Stomach smooth muscle (tissue), 2 donors: ENCODE measurements around the gene ITGB6.

ENCODE experiments used
- H3K27ac ChIP-seq: one replicate; pipeline ENCODE4 v1.7.0; 2013; ENCODE audit warnings: mild to moderate bottlenecking, low read length, inconsistent platforms
- H3K27me3 ChIP-seq, 2 donors: one replicate each; pipeline ENCODE4 v1.7.0; 2013; ENCODE audit warnings: low read length in 2 of 2; ENCODE audit not compliant: insufficient read depth in 2 of 2, control insufficient read depth in 1 of 2
- H3K36me3 ChIP-seq, 2 donors: one replicate each; pipeline ENCODE4 v1.7.0; 2013; ENCODE audit warnings: low read length in 2 of 2; ENCODE audit not compliant: control insufficient read depth in 2 of 2, insufficient read depth in 2 of 2
- H3K4me1 ChIP-seq: one replicate; pipeline ENCODE4 v1.7.0; 2013; ENCODE audit warnings: low read length; ENCODE audit not compliant: control insufficient read depth, insufficient read depth
- H3K4me3 ChIP-seq, 2 donors: one replicate each; pipeline ENCODE4 v1.7.0; 2013; ENCODE audit warnings: low read length in 2 of 2
- H3K9ac ChIP-seq, 2 donors: one replicate each; pipeline ENCODE4 v1.7.0; 2013; ENCODE audit warnings: low read length in 2 of 2, mild to moderate bottlenecking in 1 of 2
- H3K9me3 ChIP-seq, 2 donors: one replicate each; pipeline ENCODE4 v1.7.0; 2013; ENCODE audit warnings: low read length in 2 of 2; ENCODE audit not compliant: control insufficient read depth in 2 of 2
- donor health status: healthy.
- donor health status: Pancreatic carcinoma.

ITGB6 gene

GRCh38 chr2:160180172-160180571 lies 19.9 kb downstream of the ITGB6 start:
- Histone ChIP-seq H3K9ac (no peak overlapping the region), H3K36me3 (no peaks in the 10 kb centered on the region), H3K27ac (no peak overlapping the region), H3K4me1 (no peaks in the 10 kb centered on the region), H3K4me3 (no peak overlapping the region), H3K9me3 (no peaks in the 10 kb centered on the region), H3K27me3 (peaks cover 0 to 3% of the 10 kb centered on the region in 2 donors)

GRCh38 chr2:160175169-160176134 lies 24.6 kb downstream of the ITGB6 start:
- Histone ChIP-seq H3K9ac (no peak overlapping the region), H3K36me3 (no peaks in the 10 kb centered on the region), H3K27me3 (peaks cover 0 to 1% of the 10 kb centered on the region in 2 donors), H3K4me3 (no peak overlapping the region), H3K9me3 (no peaks in the 10 kb centered on the region), H3K27ac (no peak overlapping the region), H3K4me1 (no peaks in the 10 kb centered on the region)

- no peaks in the 10 kb centered on the region for H3K36me3 ChIP-seq
- no peak overlapping the region for H3K27ac ChIP-seq
- no peak overlapping the region for H3K9ac ChIP-seq
- H3K4me1 ChIP-seq = no peaks in the 10 kb centered on the region
- no peaks in the 10 kb centered on the region for H3K9me3 ChIP-seq
- no peak overlapping the region for H3K4me3 ChIP-seq
- no peaks in the 10 kb centered on the region for H3K27me3 ChIP-seq
These were observed 25.8 kb downstream of the ITGB6 start for GRCh38 chr2:160174322-160174721.

GRCh38 chr2:160169988-160170387 lies 30.1 kb downstream of the ITGB6 start:
- Histone ChIP-seq H3K4me3 (no peak overlapping the region), H3K27me3 (no peaks in the 10 kb centered on the region), H3K9me3 (no peaks in the 10 kb centered on the region), H3K9ac (no peak overlapping the region), H3K27ac (no peak overlapping the region), H3K4me1 (no peaks in the 10 kb centered on the region), H3K36me3 (no peaks in the 10 kb centered on the region)

DNA sequence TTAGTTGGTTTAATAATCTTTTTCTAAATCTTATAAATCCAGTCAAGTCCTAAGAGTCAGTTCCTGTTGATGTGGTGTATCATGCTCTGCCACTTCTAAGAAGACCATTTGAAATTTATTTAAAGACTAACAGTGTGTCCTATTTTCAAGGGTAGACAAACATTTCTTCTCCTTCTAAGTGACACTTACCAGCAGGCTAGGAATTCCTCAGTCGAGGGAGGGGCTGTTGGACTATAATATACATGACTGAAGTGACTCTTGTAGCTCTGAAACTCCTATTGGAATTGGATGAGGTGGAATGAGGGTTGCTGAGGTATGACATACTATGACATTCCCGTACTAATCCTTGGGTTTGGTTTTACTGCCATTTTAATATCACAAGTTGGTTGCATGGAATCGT lies 30.6 kb downstream of the ITGB6 start:
- Histone ChIP-seq H3K4me1 (no peaks in the 10 kb centered on the region), H3K27ac (no peak overlapping the region)

DNA sequence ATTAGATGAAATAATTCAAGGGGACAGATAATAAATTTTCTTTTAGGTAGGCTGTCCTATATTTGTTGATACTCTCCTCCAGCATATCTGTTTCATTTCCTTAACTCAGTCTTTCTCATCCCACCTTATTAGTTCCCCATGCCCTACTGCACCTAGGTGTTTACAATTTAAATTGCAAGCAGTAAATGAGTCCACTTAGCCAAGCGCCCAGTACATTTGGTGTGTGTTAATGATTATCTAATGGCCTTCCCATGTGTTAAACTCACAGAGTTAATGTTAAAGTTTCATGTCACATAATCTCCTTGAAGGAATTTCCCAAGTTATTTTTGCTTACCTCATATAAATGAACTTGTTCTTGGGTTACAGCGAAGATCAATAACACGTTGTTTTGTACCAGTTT lies 31.2 kb downstream of the ITGB6 start:
- no peak overlapping the region for H3K27ac ChIP-seq
- H3K9me3 ChIP-seq = no peaks in the 10 kb centered on the region
- H3K27me3 ChIP-seq = no peaks in the 10 kb centered on the region
- H3K9ac ChIP-seq = no peak overlapping the region
- H3K36me3 ChIP-seq = no peaks in the 10 kb centered on the region
- no peaks in the 10 kb centered on the region for H3K4me1 ChIP-seq
- H3K4me3 ChIP-seq = no peak overlapping the region

More for the DNA sequence above, 30.6 kb downstream of the ITGB6 start:
- no peaks in the 10 kb centered on the region for H3K27me3 ChIP-seq
- H3K4me3 ChIP-seq = no peak overlapping the region
- no peaks in the 10 kb centered on the region for H3K36me3 ChIP-seq
- no peaks in the 10 kb centered on the region for H3K9me3 ChIP-seq
- H3K9ac ChIP-seq = no peak overlapping the region

DNA sequence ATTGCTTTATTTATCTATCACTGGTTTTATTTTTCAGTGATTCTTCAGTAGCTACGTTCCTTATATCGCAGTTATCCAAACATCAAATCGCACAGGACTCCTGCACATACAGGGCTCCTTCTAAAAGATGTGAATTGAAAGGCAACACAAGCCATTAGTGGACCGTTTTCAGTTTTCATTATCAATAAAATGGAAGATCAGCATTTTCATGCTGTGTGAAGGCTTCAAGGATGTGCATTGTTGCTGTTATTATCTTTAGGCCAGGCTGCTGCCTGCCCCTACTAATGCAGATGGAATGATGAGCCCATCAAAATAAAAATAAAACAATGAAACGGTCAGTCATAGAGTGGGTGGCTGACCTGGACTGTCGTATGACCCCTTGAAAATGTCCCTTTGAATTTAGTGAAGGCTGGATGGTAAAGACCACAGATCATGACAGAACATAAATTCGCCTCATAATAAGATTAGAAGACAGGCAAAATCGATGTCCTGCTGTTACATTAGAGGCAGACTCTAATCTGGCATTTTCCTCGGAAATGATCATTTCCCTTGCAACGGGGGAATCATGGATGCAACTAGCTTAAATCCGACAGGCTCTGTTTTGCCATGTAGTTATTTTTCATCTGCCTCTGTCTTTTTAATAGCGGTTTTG lies 32.9 kb downstream of the ITGB6 start:
- no peak overlapping the region for H3K27ac ChIP-seq
- H3K27me3 ChIP-seq = no peaks in the 10 kb centered on the region
- H3K9me3 ChIP-seq = no peaks in the 10 kb centered on the region
- H3K9ac ChIP-seq = no peak overlapping the region
- H3K4me3 ChIP-seq = no peak overlapping the region
- H3K36me3 ChIP-seq = no peaks in the 10 kb centered on the region
- H3K4me1 ChIP-seq = no peaks in the 10 kb centered on the region

DNA sequence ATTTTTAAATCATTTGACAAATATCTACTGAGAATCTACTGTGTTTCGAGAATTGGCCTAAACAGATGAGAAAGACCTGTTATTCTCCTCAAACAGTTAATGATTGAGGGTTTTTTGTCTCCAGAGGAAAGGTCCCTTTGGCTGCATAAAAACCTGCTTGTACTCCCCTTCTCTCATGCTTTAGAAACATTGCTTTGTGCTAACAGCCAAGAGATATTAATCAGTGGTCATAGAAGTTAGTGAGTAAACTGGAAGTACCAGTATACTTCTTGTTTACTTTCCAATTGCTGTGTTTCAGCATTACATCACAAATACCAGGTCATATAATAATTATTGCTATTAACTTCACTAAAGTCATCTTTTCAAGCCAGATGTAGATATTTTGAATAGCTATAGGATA lies 34.1 kb downstream of the ITGB6 start:
- H3K36me3 ChIP-seq = no peaks in the 10 kb centered on the region
- no peak overlapping the region for H3K4me3 ChIP-seq
- H3K27me3 ChIP-seq = no peaks in the 10 kb centered on the region
- H3K27ac ChIP-seq = no peak overlapping the region
- no peak overlapping the region for H3K9ac ChIP-seq
- H3K9me3 ChIP-seq = no peaks in the 10 kb centered on the region
- no peaks in the 10 kb centered on the region for H3K4me1 ChIP-seq

DNA sequence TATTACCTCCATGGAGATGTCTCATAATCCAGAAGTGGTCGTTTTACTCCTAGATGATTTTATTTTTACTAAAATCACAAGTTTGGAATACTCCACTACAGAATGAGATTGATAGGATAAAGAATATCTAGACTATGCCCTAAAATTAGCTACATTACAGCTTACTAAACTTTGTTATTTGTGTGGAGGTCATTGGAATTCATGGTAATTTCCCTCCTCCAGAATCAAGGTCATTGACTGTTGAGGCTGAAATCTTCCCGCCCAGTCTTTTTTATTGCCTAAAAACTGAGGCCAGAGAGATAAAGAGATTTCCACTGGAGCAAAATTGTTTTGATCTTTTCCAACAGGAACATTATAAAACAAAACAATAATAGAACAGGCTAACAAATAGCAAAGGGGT lies 35.0 kb downstream of the ITGB6 start:
- Histone ChIP-seq H3K27me3 (no peaks in the 10 kb centered on the region), H3K9ac (no peak overlapping the region), H3K4me1 (no peaks in the 10 kb centered on the region), H3K27ac (no peak overlapping the region), H3K9me3 (no peaks in the 10 kb centered on the region), H3K36me3 (no peaks in the 10 kb centered on the region), H3K4me3 (no peak overlapping the region)

DNA sequence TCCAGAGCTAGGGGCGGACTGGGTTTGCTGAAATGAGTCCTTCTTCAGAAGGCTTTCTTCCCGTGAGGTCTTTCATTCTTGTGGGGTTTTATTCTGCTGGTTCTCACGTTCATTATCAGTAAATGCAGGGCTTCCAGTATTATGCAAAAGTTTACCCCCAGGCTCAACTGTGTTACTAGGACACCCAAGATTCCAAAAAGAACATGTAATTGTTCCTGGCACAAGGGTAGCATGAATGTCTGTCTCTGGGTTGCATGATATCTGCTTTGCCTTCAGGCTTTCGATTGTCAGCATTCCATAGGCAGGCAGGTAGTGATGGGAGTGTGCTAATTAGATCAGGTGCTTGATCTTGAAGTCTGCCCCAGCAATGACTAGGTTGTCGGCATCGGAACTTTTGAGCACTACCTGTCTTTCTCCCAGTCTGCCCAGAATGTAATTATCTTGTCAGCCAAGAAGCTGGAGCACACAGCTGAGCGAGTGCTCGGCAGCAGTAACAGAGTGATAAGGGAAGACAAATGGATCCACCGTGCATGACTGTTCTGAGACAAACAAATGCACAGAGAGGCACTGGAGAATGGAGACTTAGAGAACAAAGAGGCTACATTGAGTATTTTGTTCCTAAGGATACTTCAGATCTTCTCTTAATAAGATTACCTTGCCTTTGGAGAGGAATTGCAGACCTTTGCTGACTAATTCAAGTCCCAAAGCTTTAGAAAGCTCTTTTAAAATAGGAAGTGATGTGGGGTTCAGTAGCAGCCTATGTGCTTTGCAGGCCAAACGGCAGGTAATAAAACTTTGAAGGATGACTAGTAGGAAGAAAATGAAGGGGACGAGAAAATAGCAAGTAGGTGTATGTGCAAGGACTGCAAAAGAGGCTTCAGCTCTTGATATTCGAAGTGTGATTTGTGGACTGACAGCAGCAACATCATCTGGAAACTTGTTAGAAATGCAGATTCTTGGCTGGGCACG lies 41.9 kb downstream of the ITGB6 start:
- no peak overlapping the region for H3K4me3 ChIP-seq
- no peak overlapping the region for H3K27ac ChIP-seq
- no peak overlapping the region for H3K9ac ChIP-seq
- no peaks in the 10 kb centered on the region for H3K36me3 ChIP-seq
- no peaks in the 10 kb centered on the region for H3K4me1 ChIP-seq
- H3K9me3 ChIP-seq = no peaks in the 10 kb centered on the region
- no peaks in the 10 kb centered on the region for H3K27me3 ChIP-seq
